Liver (tissue), 3 donors: ENCODE measurements around the gene LDLRAD4.

Experiments used
- CTCF ChIP-seq: fragments of 150-350 bp; IDR thresholded peaks from 2 replicates; pipeline ENCODE4 v1.5.1; 2017; ENCODE audit warnings: improper control_type of control experiment, low read depth, low read length; ENCODE audit not compliant: missing input control
- JUND ChIP-seq, 2 donors: IDR thresholded peaks; 2 replicates each; pipeline ENCODE4 v1.6.1; 2016; ENCODE audit warnings: antibody characterized with exemption in 2 of 2
- RAD21 ChIP-seq, 2 donors: IDR thresholded peaks; 2 replicates each; pipeline ENCODE4 v1.6.1; 2016; ENCODE audit warnings: antibody characterized with exemption in 2 of 2, mild to moderate bottlenecking in 2 of 2
- SP1 ChIP-seq: IDR thresholded peaks from 2 replicates; pipeline ENCODE4 v1.6.1; 2018; ENCODE audit warnings: antibody characterized with exemption, mild to moderate bottlenecking
- donor health status: healthy.
- donor health status: healthy.

GRCh38 chr18:13514558-13514957, 296.0 kb downstream of the LDLRAD4 start:
- no peak for TF ChIP-seq JUND (IDR thresholded peaks at IDR 0.05)
- no peak for TF ChIP-seq CTCF
- no peak for TF ChIP-seq SP1
- no peak for TF ChIP-seq RAD21 (IDR thresholded peaks at IDR 0.05)
